ENCODE results near the gene RPSA. TPM values are rescaled to one million over a fixed set of nuclear protein-coding genes. Genes with fewer than 3 reads are reported as not detected.

Gene RPSA
- total and polyA plus RNA-seq, 9 of the 15 experiments (the other 6 are each of a cell fraction or from before 2014, with no cell fraction given) = 2,290 to 4,272 (median 2,730) TPM

DNA sequence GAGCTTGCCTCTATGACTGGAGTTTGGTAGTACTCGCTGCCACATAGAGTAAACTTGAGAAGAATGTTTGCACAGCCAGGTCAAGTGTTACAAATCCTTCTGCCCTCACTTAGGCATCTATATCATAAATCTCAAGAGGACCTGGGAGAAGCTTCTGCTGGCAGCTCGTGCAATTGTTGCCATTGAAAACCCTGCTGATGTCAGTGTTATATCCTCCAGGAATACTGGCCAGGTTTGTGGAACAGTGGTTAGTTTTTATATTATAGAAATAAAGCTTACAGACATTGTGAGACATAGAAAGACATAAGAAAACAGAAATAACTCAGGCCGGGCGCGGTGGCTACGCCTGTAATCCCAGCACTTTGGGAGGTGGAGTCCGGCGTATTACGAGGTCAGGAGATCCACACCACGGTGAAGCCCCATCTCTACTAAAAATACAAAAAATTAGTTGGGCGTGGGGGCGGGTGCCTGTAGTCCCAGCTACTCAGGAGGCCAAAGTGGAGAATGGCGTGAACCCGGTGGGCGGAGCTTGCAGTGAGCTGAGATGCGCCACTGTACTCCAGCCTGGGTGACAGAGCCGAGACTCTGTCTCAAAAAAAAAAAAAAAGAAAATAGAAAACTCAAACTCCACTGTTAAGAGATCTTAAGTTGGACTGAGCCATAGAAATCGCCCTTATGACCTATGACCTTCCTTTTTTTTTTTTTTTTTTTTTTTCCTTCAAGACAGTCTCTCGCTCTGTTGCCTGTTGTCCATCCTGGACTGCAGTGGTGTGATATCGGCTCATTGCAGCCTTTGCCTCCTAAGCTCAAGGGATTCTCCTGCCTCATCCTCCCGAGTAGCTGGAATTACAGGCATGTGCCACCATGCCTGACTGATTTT, 2.2 kb downstream of the RPSA start (continued):
- TF ChIP-seq MGA (IDR thresholded peaks at IDR 0.05) (no peak), POLR2G (IDR thresholded peaks at IDR 0.05; ENCODE audit: low read depth, low read length) (peak; percentile 56), TGIF2 (CRISPR knock-in tag; IDR thresholded peaks at IDR 0.05) (no peak), KLF1 (tag; IDR thresholded peaks at IDR 0.05) (no peak), TEAD4 (IDR thresholded peaks at IDR 0.05; ENCODE audit: low read length) (peak; percentile 16; the same call in 1 of the 2 replicates), TEAD4 (CRISPR knock-in tag; IDR thresholded peaks at IDR 0.05; ENCODE audit: borderline replicate concordance) (no peak), NCOA1 (IDR thresholded peaks at IDR 0.05; ENCODE audit: low read depth) (no peak), ZNF695 (CRISPR knock-in tag; IDR thresholded peaks at IDR 0.05) (no peak), HNRNPH1 (optimal IDR thresholded peaks at IDR 0.05; ENCODE audit: low read depth, low read length) (no peak), STAG1 (CRISPR knock-in tag; IDR thresholded peaks at IDR 0.05; ENCODE audit: borderline replicate concordance) (no peak), PRPF4 (IDR thresholded peaks at IDR 0.05; ENCODE audit: insufficient read depth, low read depth, low read length, poor library complexity, severe bottlenecking) (no peak), ZNF384 (IDR thresholded peaks at IDR 0.05; ENCODE audit: low read depth, low read length) (peak; percentile 73), GATAD2A (IDR thresholded peaks at IDR 0.05) (no peak)
- TF ChIP-seq, protein P1, sequence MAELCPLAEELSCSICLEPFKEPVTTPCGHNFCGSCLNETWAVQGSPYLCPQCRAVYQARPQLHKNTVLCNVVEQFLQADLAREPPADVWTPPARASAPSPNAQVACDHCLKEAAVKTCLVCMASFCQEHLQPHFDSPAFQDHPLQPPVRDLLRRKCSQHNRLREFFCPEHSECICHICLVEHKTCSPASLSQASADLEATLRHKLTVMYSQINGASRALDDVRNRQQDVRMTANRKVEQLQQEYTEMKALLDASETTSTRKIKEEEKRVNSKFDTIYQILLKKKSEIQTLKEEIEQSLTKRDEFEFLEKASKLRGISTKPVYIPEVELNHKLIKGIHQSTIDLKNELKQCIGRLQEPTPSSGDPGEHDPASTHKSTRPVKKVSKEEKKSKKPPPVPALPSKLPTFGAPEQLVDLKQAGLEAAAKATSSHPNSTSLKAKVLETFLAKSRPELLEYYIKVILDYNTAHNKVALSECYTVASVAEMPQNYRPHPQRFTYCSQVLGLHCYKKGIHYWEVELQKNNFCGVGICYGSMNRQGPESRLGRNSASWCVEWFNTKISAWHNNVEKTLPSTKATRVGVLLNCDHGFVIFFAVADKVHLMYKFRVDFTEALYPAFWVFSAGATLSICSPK (IDR thresholded peaks at IDR 0.05; ENCODE audit: borderline replicate concordance) = no peak
